ENCODE data around the gene DNTT. TPM values are rescaled to one million over a fixed set of nuclear protein-coding genes. Genes with fewer than 3 reads are reported as not detected.
A peak's percentile ranks its signal among the peaks of the same experiment; 100 is the strongest.

The DNTT gene
- total RNA-seq, 2 experiments from 2014 or later = 0.16 to 0.32 TPM

DNA sequence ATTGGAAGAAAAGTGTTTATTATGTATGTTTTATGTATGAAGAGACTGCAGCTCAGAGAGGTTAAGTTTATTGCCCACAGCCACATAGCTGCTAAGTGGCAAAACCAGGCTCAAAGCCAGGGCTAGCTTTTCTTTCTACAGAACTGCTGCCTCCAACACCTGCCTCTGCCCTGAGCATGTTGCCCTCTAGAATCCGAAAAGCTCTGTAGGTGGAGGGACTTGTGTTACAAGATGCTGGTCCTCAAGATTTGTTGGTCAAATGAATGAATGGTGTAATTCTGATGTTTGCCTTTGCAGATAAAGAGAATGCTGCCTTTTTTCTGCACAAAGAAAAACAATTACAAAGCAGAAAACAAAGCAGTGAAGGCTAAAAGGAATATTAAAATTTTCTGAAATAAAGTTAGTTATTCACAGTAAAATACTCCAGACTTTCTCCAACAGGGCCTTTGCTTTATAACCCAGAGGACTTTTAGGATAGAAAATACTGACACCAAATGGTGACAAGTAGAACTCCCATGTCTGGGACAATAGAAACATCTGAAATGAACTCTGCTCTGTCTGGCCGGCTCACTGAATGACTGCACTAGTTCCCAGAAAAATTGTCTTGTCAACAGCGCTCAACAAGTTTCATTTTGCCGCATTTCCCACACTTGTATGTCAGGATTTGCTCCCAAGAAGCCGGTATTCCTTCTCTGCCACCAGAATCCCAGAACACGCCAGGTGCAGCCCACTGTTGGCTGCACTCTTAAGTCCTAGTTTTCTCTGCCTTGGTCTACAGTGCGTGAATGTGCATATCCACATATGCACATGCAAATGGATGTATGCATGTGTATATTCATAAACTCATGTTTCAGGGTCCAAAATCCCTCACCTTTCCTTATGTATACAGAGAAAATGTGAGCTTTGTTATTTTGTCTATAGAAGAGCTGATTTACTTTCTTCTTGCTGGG lies 11.0 kb upstream of the DNTT start:
- no peaks in the 10 kb centered on the region for H3K36me3 ChIP-seq (ENCODE audit: insufficient read depth, low read length)
- H3K9me3 ChIP-seq (ENCODE audit: low read length) = no peaks in the 10 kb centered on the region
- H3K9me2 ChIP-seq (ENCODE audit: insufficient read depth, low read length) = no peaks in the 10 kb centered on the region
- DNase-seq (ENCODE audit: low spot score) = peak; percentile 87
- TF ChIP-seq, protein P1, sequence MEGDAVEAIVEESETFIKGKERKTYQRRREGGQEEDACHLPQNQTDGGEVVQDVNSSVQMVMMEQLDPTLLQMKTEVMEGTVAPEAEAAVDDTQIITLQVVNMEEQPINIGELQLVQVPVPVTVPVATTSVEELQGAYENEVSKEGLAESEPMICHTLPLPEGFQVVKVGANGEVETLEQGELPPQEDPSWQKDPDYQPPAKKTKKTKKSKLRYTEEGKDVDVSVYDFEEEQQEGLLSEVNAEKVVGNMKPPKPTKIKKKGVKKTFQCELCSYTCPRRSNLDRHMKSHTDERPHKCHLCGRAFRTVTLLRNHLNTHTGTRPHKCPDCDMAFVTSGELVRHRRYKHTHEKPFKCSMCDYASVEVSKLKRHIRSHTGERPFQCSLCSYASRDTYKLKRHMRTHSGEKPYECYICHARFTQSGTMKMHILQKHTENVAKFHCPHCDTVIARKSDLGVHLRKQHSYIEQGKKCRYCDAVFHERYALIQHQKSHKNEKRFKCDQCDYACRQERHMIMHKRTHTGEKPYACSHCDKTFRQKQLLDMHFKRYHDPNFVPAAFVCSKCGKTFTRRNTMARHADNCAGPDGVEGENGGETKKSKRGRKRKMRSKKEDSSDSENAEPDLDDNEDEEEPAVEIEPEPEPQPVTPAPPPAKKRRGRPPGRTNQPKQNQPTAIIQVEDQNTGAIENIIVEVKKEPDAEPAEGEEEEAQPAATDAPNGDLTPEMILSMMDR (conservative IDR thresholded peaks at IDR 0.05; ENCODE audit: low read length) = peak; percentile 96
- no peak for TF ChIP-seq EZH2phosphoT487 (IDR thresholded peaks at IDR 0.05; ENCODE audit: borderline replicate concordance, low read depth, low read length)
- intact Hi-C loops (cut with micrococcal nuclease; ENCODE audit: unreplicated experiment) = loop anchor here (1.0 to 5.0 kb wide), 7 partner anchors 22 to 276 kb away; partner anchors contain the start of genes BLNK, CCNJ and ZNF518A
- ChIA-PET POLR2A (interaction anchor here (0.5 to 7.8 kb wide), 17 partner anchors 9 to 252 kb away, joined by 3 to 153 read pairs (median 4); partner anchors contain the start of genes BLNK and DNTT), CTCF (ENCODE audit: unreplicated experiment) (interaction anchor here (0.5 to 5.8 kb wide), 11 partner anchors 13 to 276 kb away, joined by 3 to 104 read pairs (median 4); no protein-coding TSS in a partner anchor)
- no peaks in the 10 kb centered on the region for H4K20me1 ChIP-seq (ENCODE audit: insufficient read depth, low read length)
- peak overlapping the region; percentile 86 for H2AFZ ChIP-seq (ENCODE audit: low read length)
- peak overlapping the region; percentile 63 for H3K4me2 ChIP-seq (ENCODE audit: low read length)
- H3K27ac ChIP-seq (ENCODE audit: low read depth, low read length, poor library complexity, severe bottlenecking) = peak overlapping the region; percentile 98
- H3K4me1 ChIP-seq (ENCODE audit: insufficient read depth, low read length, poor library complexity, severe bottlenecking) = peaks cover 98% of the 10 kb centered on the region
- no TSS peak for BruUV-seq (replicated peaks)
- H3K79me2 ChIP-seq (ENCODE audit: insufficient read depth, low read depth, low read length) = peaks cover 15% of the 10 kb centered on the region; the same call in 1 of the 2 replicates
- peak overlapping the region; percentile 13 for H3K4me3 ChIP-seq (ENCODE audit: low read depth, low read length, poor library complexity, severe bottlenecking)

DNA sequence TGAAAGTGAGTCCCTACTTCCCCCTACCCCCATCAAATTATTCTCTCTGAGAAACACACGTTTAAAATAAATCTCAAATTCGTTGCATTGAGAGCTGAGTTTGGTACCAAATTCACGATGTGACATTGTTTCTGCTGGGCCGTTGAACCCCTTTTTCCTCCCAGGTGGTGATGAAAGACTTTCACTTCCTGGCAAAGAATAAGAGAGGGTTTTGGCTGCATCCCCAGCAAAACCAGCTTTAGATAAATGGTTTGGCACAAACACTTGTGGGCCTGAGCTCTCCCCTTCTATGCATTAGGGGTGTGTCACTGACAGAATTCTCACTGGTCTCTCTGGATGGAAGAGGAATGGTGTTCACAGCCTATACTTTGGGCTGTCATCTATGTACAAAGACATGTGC lies 8.8 kb upstream of the DNTT start:
- ChIA-PET CTCF (ENCODE audit: unreplicated experiment) (interaction anchor here (0.6 to 5.8 kb wide), 3 partner anchors 11 to 66 kb away, joined by 3 to 104 read pairs (median 4); no protein-coding TSS in a partner anchor), POLR2A (interaction anchor here (0.8 to 7.8 kb wide), 14 partner anchors 9 to 206 kb away, joined by 3 to 153 read pairs (median 5); partner anchors contain the start of genes BLNK and DNTT)
- Histone ChIP-seq H3K4me1 (ENCODE audit: insufficient read depth, low read length, poor library complexity, severe bottlenecking) (peaks cover 99% of the 10 kb centered on the region), H3K36me3 (ENCODE audit: insufficient read depth, low read length) (no peaks in the 10 kb centered on the region), H3K27ac (ENCODE audit: low read depth, low read length, poor library complexity, severe bottlenecking) (peak overlapping the region; percentile 98), H3K9me2 (ENCODE audit: insufficient read depth, low read length) (no peaks in the 10 kb centered on the region), H4K20me1 (ENCODE audit: insufficient read depth, low read length) (no peaks in the 10 kb centered on the region), H3K79me2 (ENCODE audit: insufficient read depth, low read depth, low read length) (peaks cover 9% of the 10 kb centered on the region; the same call in 1 of the 2 replicates), H2AFZ (ENCODE audit: low read length) (peak overlapping the region; percentile 86), H3K9me3 (ENCODE audit: low read length) (no peaks in the 10 kb centered on the region), H3K4me2 (ENCODE audit: low read length) (peak overlapping the region; percentile 63), H3K4me3 (ENCODE audit: low read depth, low read length, poor library complexity, severe bottlenecking) (peak overlapping the region; percentile 27)
- intact Hi-C loops (cut with micrococcal nuclease; ENCODE audit: unreplicated experiment) = no loop called here
- BruUV-seq (replicated peaks) = no TSS peak
- TF ChIP-seq, protein P1 (conservative IDR thresholded peaks at IDR 0.05; ENCODE audit: low read length) = no peak
- TF ChIP-seq EZH2phosphoT487 (IDR thresholded peaks at IDR 0.05; ENCODE audit: borderline replicate concordance, low read depth, low read length) = no peak
- peak; percentile 76 for DNase-seq (ENCODE audit: low spot score)

All from OCI-LY7 (cell line).